Measurements from ENCODE around the gene DRAXIN. TPM values are rescaled to one million over a fixed set of nuclear protein-coding genes. Genes with fewer than 3 reads are reported as not detected.

DRAXIN gene
- total RNA-seq, 1 experiment from 2014 or later, result 0.05 TPM

GRCh38 chr1:11744287-11744686 lies 52.8 kb downstream of the DRAXIN start:
- Mint-ChIP-seq H3K27me3 (ENCODE audit: insufficient read depth, unreplicated experiment) (no peaks in the 10 kb centered on the region), H3K9me3 (ENCODE audit: unreplicated experiment) (no peaks in the 10 kb centered on the region), H3K27ac (ENCODE audit: unreplicated experiment) (no peak overlapping the region), H3K4me1 (ENCODE audit: low read depth, unreplicated experiment) (peaks cover 6% of the 10 kb centered on the region), H3K4me3 (ENCODE audit: unreplicated experiment) (no peak overlapping the region), H3K36me3 (ENCODE audit: insufficient read depth, unreplicated experiment) (no peaks in the 10 kb centered on the region)
- no peak for TF ChIP-seq CTCF (IDR thresholded peaks at IDR 0.05; ENCODE audit: insufficient read depth in 1 of 2, low read depth in 1 of 2, low read length in 1 of 2, severe bottlenecking in 1 of 2, unreplicated experiment in 1 of 2)
- no peaks in the 10 kb centered on the region for H3K36me3 ChIP-seq (ENCODE audit: control insufficient read depth, insufficient read depth, low read length)
- DNase-seq, result no peak
- H3K27me3 ChIP-seq (replicated peaks; ENCODE audit: control insufficient read depth, insufficient read depth, low read length), result no peaks in the 10 kb centered on the region
- H3K4me1 ChIP-seq, result no peaks in the 10 kb centered on the region
- no TSS peak for BruUV-seq (replicated peaks)
- CTCF ChIA-PET, result no interaction called here
- H3K4me3 ChIP-seq (ENCODE audit: low read depth, low read length), result no peak overlapping the region
- intact Hi-C loops (cut with micrococcal nuclease; ENCODE audit: unreplicated experiment), result no loop called here
- H3K9me3 ChIP-seq, result no peaks in the 10 kb centered on the region
- POLR2A ChIA-PET, result no interaction called here

GRCh38 chr1:11746092-11746491 lies 54.6 kb downstream of the DRAXIN start:
- ChIA-PET CTCF (no interaction called here), POLR2A (no interaction called here)
- Histone ChIP-seq H3K36me3 (ENCODE audit: control insufficient read depth, insufficient read depth, low read length) (no peaks in the 10 kb centered on the region), H3K9me3 (no peaks in the 10 kb centered on the region), H3K4me1 (no peaks in the 10 kb centered on the region), H3K27me3 (replicated peaks; ENCODE audit: control insufficient read depth, insufficient read depth, low read length) (no peaks in the 10 kb centered on the region), H3K4me3 (ENCODE audit: low read depth, low read length) (no peak overlapping the region)
- Mint-ChIP-seq H3K27ac (ENCODE audit: unreplicated experiment) (no peak overlapping the region), H3K9me3 (ENCODE audit: unreplicated experiment) (no peaks in the 10 kb centered on the region), H3K4me3 (ENCODE audit: unreplicated experiment) (no peak overlapping the region), H3K4me1 (ENCODE audit: low read depth, unreplicated experiment) (peaks cover 7% of the 10 kb centered on the region), H3K36me3 (ENCODE audit: insufficient read depth, unreplicated experiment) (no peaks in the 10 kb centered on the region), H3K27me3 (ENCODE audit: insufficient read depth, unreplicated experiment) (no peaks in the 10 kb centered on the region)
- intact Hi-C loops (cut with micrococcal nuclease; ENCODE audit: unreplicated experiment), result no loop called here
- TF ChIP-seq CTCF (IDR thresholded peaks at IDR 0.05; ENCODE audit: insufficient read depth in 1 of 2, low read depth in 1 of 2, low read length in 1 of 2, severe bottlenecking in 1 of 2, unreplicated experiment in 1 of 2), result no peak
- BruUV-seq (replicated peaks), result no TSS peak
- no peak for DNase-seq

GRCh38 chr1:11746795-11747487 lies 55.4 kb downstream of the DRAXIN start:
- intact Hi-C loops (cut with micrococcal nuclease; ENCODE audit: unreplicated experiment), result no loop called here
- no peaks in the 10 kb centered on the region for H3K36me3 Mint-ChIP-seq (ENCODE audit: insufficient read depth, unreplicated experiment)
- no peak overlapping the region for H3K4me3 Mint-ChIP-seq (ENCODE audit: unreplicated experiment)
- ChIA-PET CTCF (no interaction called here), POLR2A (no interaction called here)
- H3K4me1 Mint-ChIP-seq (ENCODE audit: low read depth, unreplicated experiment), result peaks cover 7% of the 10 kb centered on the region
- no TSS peak for BruUV-seq (replicated peaks)
- Histone ChIP-seq H3K4me1 (no peaks in the 10 kb centered on the region), H3K9me3 (no peaks in the 10 kb centered on the region), H3K36me3 (ENCODE audit: control insufficient read depth, insufficient read depth, low read length) (no peaks in the 10 kb centered on the region), H3K27me3 (replicated peaks; ENCODE audit: control insufficient read depth, insufficient read depth, low read length) (no peaks in the 10 kb centered on the region), H3K4me3 (ENCODE audit: low read depth, low read length) (no peak overlapping the region)
- H3K27me3 Mint-ChIP-seq (ENCODE audit: insufficient read depth, unreplicated experiment), result no peaks in the 10 kb centered on the region
- H3K27ac Mint-ChIP-seq (ENCODE audit: unreplicated experiment), result no peak overlapping the region
- no peak for DNase-seq
- H3K9me3 Mint-ChIP-seq (ENCODE audit: unreplicated experiment), result no peaks in the 10 kb centered on the region
- TF ChIP-seq CTCF (IDR thresholded peaks at IDR 0.05; ENCODE audit: insufficient read depth in 1 of 2, low read depth in 1 of 2, low read length in 1 of 2, severe bottlenecking in 1 of 2, unreplicated experiment in 1 of 2), result no peak
